SK-N-MC (cell line): ENCODE measurements around the gene CCDC88B.

Experiments
- EZH2 ChIP-seq: fragments of 200-600 bp; sonication (generic); IDR thresholded peaks from one replicate; pipeline ENCODE4 v1.6.1; 2017; ENCODE audit warnings: antibody characterized with exemption
- POLR2AphosphoS5 ChIP-seq: IDR thresholded peaks from 2 replicates; pipeline ENCODE4 v1.6.1; 2012; ENCODE audit warnings: mild to moderate bottlenecking, low read depth, low read length, borderline replicate concordance

DNA sequence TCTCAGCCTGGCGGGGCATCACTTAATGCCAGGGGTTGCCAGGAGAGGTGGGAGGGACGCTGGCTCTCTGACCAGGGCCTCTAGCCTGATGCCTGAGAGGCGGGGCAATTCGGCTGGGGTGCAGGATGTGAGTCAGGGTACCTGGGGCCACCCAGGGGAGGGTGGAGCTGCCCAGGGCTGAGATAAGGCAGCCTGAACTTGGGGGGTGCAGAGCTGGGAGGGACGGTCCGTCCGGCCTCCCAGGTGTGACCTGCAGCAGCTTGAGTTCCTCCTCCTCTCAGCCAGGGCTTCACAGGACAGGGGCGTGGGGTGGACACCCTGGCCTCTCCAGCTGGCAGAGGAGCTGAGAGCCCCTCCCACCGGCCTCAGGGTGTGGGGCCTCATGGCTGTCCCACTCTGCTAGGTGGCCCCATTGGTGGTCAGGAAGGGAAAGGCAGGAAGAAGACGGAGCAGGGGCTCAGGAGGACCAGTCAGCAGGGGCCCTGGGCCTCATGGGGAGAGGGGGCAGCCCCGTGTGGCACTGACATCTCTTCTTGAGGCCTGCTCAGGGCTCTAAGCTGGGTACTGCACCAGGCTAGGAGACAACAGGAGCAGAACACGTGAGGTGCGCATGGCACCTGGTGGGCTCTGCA is 18.0 kb downstream of the CCDC88B start:
- TF ChIP-seq POLR2AphosphoS5: no peak
- TF ChIP-seq EZH2: no peak
